Mesenchymal stem cell (in vitro differentiated cells and primary cell): Measurements from ENCODE around the gene KRT10. TPM values are rescaled to one million over a fixed set of nuclear protein-coding genes. Genes with fewer than 3 reads are reported as not detected.

Experiments
- DNase-seq: peaks from one replicate; pipeline ENCODE4 v3.0.0-alpha.2; 2013
- H2AFZ ChIP-seq: one replicate; pipeline ENCODE4 v1.6.1; 2013; ENCODE audit warnings: low read depth, mild to moderate bottlenecking, control low read depth, inconsistent platforms, low read length, moderate library complexity
- H2AK5ac ChIP-seq: 2 replicates; pipeline ENCODE4 v1.6.1; 2013; ENCODE audit warnings: low read length, moderate library complexity, mild to moderate bottlenecking, inconsistent platforms; ENCODE audit not compliant: severe bottlenecking
- H2BK120ac ChIP-seq: one replicate; pipeline ENCODE4 v1.6.1; 2013; ENCODE audit warnings: low read depth, mild to moderate bottlenecking, inconsistent platforms, low read length, moderate library complexity
- H2BK12ac ChIP-seq, 2 experiments: one replicate each; pipeline ENCODE4 v1.6.1; 2013; ENCODE audit warnings: inconsistent platforms in 2 of 2, low read length in 2 of 2, mild to moderate bottlenecking in 2 of 2, moderate library complexity in 2 of 2, control low read depth in 1 of 2
- H2BK15ac ChIP-seq: one replicate; pipeline ENCODE4 v1.6.1; 2013; ENCODE audit warnings: mild to moderate bottlenecking, low read depth, inconsistent platforms; ENCODE audit not compliant: poor library complexity, severe bottlenecking
- H2BK5ac ChIP-seq: 2 replicates; pipeline ENCODE4 v1.6.1; 2013; ENCODE audit warnings: low read depth, mild to moderate bottlenecking, low read length, control low read depth, inconsistent platforms; ENCODE audit not compliant: poor library complexity, severe bottlenecking
- H3K14ac ChIP-seq, 2 experiments: one replicate each; pipeline ENCODE4 v1.6.1; 2013; ENCODE audit warnings: inconsistent platforms in 2 of 2, low read length in 2 of 2, control low read depth in 1 of 2, mild to moderate bottlenecking in 1 of 2, moderate library complexity in 1 of 2
- H3K18ac ChIP-seq, 2 experiments: one replicate each; pipeline ENCODE4 v1.6.1; 2013; ENCODE audit warnings: inconsistent platforms in 2 of 2, low read length in 2 of 2, control low read depth in 1 of 2, low read depth in 1 of 2, mild to moderate bottlenecking in 1 of 2
- H3K23ac ChIP-seq, 2 experiments: one replicate each; pipeline ENCODE4 v1.6.1; 2013; ENCODE audit warnings: inconsistent platforms in 2 of 2, low read length in 2 of 2, mild to moderate bottlenecking in 2 of 2, moderate library complexity in 2 of 2, control low read depth in 1 of 2
- H3K27ac ChIP-seq: 2 replicates; pipeline ENCODE4 v1.5.1; 2013; ENCODE audit warnings: mild to moderate bottlenecking, moderate library complexity, low read length, control low read depth, inconsistent platforms; ENCODE audit not compliant: poor library complexity, severe bottlenecking
- H3K27me3 ChIP-seq, 2 experiments: 2 replicates each; pipeline versions ENCODE4 v1.6.1 to v1.7.0; 2013; ENCODE audit warnings: low read length in 2 of 2, mild to moderate bottlenecking in 2 of 2, moderate library complexity in 2 of 2, control low read depth in 1 of 2, inconsistent platforms in 1 of 2; ENCODE audit not compliant: control insufficient read depth in 1 of 2, insufficient read depth in 1 of 2
- H3K36me3 ChIP-seq, 2 experiments: 2 replicates each; pipeline versions ENCODE4 v1.6.1 to v1.7.0; 2013; ENCODE audit warnings: low read length in 2 of 2, control low read depth in 1 of 2, inconsistent platforms in 1 of 2, low read depth in 1 of 2, mild to moderate bottlenecking in 1 of 2; ENCODE audit not compliant: insufficient read depth in 2 of 2, control insufficient read depth in 1 of 2
- H3K4ac ChIP-seq, 2 experiments: one replicate each; pipeline ENCODE4 v1.6.1; 2013; ENCODE audit warnings: inconsistent platforms in 2 of 2, low read length in 2 of 2, mild to moderate bottlenecking in 2 of 2, moderate library complexity in 2 of 2, control low read depth in 1 of 2, low read depth in 1 of 2
- H3K4me1 ChIP-seq: 2 replicates; pipeline ENCODE4 v1.6.1; 2013; ENCODE audit warnings: low read depth, low read length, control low read depth; ENCODE audit not compliant: control insufficient read depth, insufficient read depth
- H3K4me2 ChIP-seq: 2 replicates; pipeline ENCODE4 v1.6.1; 2013; ENCODE audit warnings: low read length, mild to moderate bottlenecking, inconsistent platforms; ENCODE audit not compliant: poor library complexity, severe bottlenecking
- H3K4me3 ChIP-seq, 2 experiments: 2 replicates each; pipeline versions ENCODE4 v1.5.1 to v1.7.0; 2013; ENCODE audit warnings: low read length in 2 of 2, mild to moderate bottlenecking in 2 of 2, control low read depth in 1 of 2, low read depth in 1 of 2; ENCODE audit not compliant: insufficient read depth in 1 of 2
- H3K79me1 ChIP-seq: replicated peaks from 2 replicates; pipeline ENCODE4 v1.6.1; 2013; ENCODE audit warnings: mild to moderate bottlenecking, control low read depth, low read length, inconsistent platforms; ENCODE audit not compliant: poor library complexity, severe bottlenecking
- H3K9ac ChIP-seq: 2 replicates; pipeline ENCODE4 v1.7.0; 2013; ENCODE audit warnings: mild to moderate bottlenecking, low read length, moderate library complexity
- H3K9me3 ChIP-seq: 2 replicates; pipeline ENCODE4 v1.7.0; 2013; ENCODE audit warnings: mild to moderate bottlenecking, low read length; ENCODE audit not compliant: control insufficient read depth
- H4K8ac ChIP-seq: one replicate; pipeline ENCODE4 v1.6.1; 2013; ENCODE audit warnings: inconsistent platforms, mild to moderate bottlenecking, low read length, moderate library complexity
- H4K91ac ChIP-seq: one replicate; pipeline ENCODE4 v1.6.1; 2013; ENCODE audit warnings: mild to moderate bottlenecking, low read length, inconsistent platforms
- WGBS: methylation state at CpG from one replicate; pipeline ENCODE4 v1.1.7; 2013; ENCODE audit warnings: mixed read lengths; 5-methylcytosine and 5-hydroxymethylcytosine counted together
- polyA plus RNA-seq, 2 experiments: library from polyadenylated mRNA; stranded (reverse); fragments of 200-250 nt; gene quantifications; one replicate each; pipeline ENCODE4 v1.2.3, GENCODE V29; 2013

Gene KRT10
- 81.8 TPM for polyA plus RNA-seq (2013, experiment 1 of 2)
- polyA plus RNA-seq (2013, experiment 2 of 2) = 88.0 TPM

GRCh38 chr17:40822132-40822812, at the start of gene KRT10:
Gene KRT10, minus strand, starts transcription at chr17:40822614. Its CDS starts 29 bp downstream, at chr17:40822585.
- Histone ChIP-seq H3K23ac (no peak within 1 kb of the TSS), H3K18ac (no peak within 1 kb of the TSS), H3K9me3 (no peaks in the 10 kb centered on the region), H2BK15ac (no peak within 1 kb of the TSS), H4K91ac (no peak within 1 kb of the TSS), H3K27me3 (no peaks in the 10 kb centered on the region), H3K4me2 (no peak within 1 kb of the TSS), H4K8ac (no peak within 1 kb of the TSS), H2BK120ac (no peak within 1 kb of the TSS), H2AFZ (no peak within 1 kb of the TSS), H2BK5ac (no peak within 1 kb of the TSS), H3K36me3 (peaks cover 7 to 16% of the 10 kb centered on the region in 2 experiments), H3K9ac (no peak within 1 kb of the TSS), H2AK5ac (no peak within 1 kb of the TSS), H3K4me1 (peaks cover 1% of the 10 kb centered on the region), H3K79me1 (peaks cover 17% of the 10 kb centered on the region), H3K14ac (no peak within 1 kb of the TSS), H3K4me3 (no peak within 1 kb of the TSS), H3K27ac (no peak within 1 kb of the TSS), H2BK12ac (no peak within 1 kb of the TSS), H3K4ac (no peak within 1 kb of the TSS)
- DNase-seq = no peak
- WGBS = 93% methylated on average over 5 of the region's 7 CpGs

- H3K4me3 ChIP-seq = no peak overlapping the region
- DNase-seq = no peak
- 90% methylated on average over 7 of the region's 7 CpGs for WGBS
- H3K14ac ChIP-seq = no peak overlapping the region
- no peak overlapping the region for H2AFZ ChIP-seq
- no peak overlapping the region for H2BK5ac ChIP-seq
- H3K27me3 ChIP-seq = no peaks in the 10 kb centered on the region
- H3K9ac ChIP-seq = no peak overlapping the region
- H3K36me3 ChIP-seq = no peaks in the 10 kb centered on the region
- no peak overlapping the region for H3K23ac ChIP-seq
- H3K79me1 ChIP-seq = no peaks in the 10 kb centered on the region
- no peak overlapping the region for H3K4me2 ChIP-seq
- H2BK120ac ChIP-seq = no peak overlapping the region
- no peak overlapping the region for H2BK12ac ChIP-seq
- no peaks in the 10 kb centered on the region for H3K9me3 ChIP-seq
- H4K8ac ChIP-seq = no peak overlapping the region
- no peak overlapping the region for H2BK15ac ChIP-seq
- H3K27ac ChIP-seq = no peak overlapping the region
- H2AK5ac ChIP-seq = no peak overlapping the region
- H4K91ac ChIP-seq = no peak overlapping the region
- H3K18ac ChIP-seq = no peak overlapping the region
- peaks cover 2% of the 10 kb centered on the region for H3K4me1 ChIP-seq
- H3K4ac ChIP-seq = no peak overlapping the region
Observed at GRCh38 chr17:40871316-40871715, 48.9 kb upstream of the KRT10 start.

GRCh38 chr17:40870136-40870535, 47.7 kb upstream of the KRT10 start:
- 66% methylated on average over 3 of the region's 4 CpGs for WGBS
- Histone ChIP-seq H3K18ac (no peak overlapping the region), H3K27me3 (no peaks in the 10 kb centered on the region), H2BK120ac (no peak overlapping the region), H4K8ac (no peak overlapping the region), H3K79me1 (no peaks in the 10 kb centered on the region), H2BK5ac (no peak overlapping the region), H2BK15ac (no peak overlapping the region), H2BK12ac (no peak overlapping the region), H3K27ac (no peak overlapping the region), H3K4ac (no peak overlapping the region), H3K4me2 (no peak overlapping the region), H3K23ac (no peak overlapping the region), H3K4me1 (peaks cover 2% of the 10 kb centered on the region), H3K9ac (no peak overlapping the region), H2AK5ac (no peak overlapping the region), H4K91ac (no peak overlapping the region), H2AFZ (no peak overlapping the region), H3K9me3 (no peaks in the 10 kb centered on the region), H3K36me3 (no peaks in the 10 kb centered on the region), H3K14ac (no peak overlapping the region), H3K4me3 (no peak overlapping the region)
- DNase-seq = no peak

- H3K4me3 ChIP-seq = no peak within 1 kb of the TSS
- no peak within 1 kb of the TSS for H2AFZ ChIP-seq
- WGBS = 93% methylated on average over 8 of the region's 8 CpGs
- H3K9me3 ChIP-seq = no peaks in the 10 kb centered on the region
- DNase-seq = no peak
- no peaks in the 10 kb centered on the region for H3K79me1 ChIP-seq
- no peak within 1 kb of the TSS for H2BK15ac ChIP-seq
- no peak within 1 kb of the TSS for H3K27ac ChIP-seq
- no peak within 1 kb of the TSS for H2BK5ac ChIP-seq
- no peak within 1 kb of the TSS for H2BK12ac ChIP-seq
- H4K8ac ChIP-seq = no peak within 1 kb of the TSS
- no peaks in the 10 kb centered on the region for H3K27me3 ChIP-seq
- no peak within 1 kb of the TSS for H3K18ac ChIP-seq
- no peak within 1 kb of the TSS for H3K4me2 ChIP-seq
- no peak within 1 kb of the TSS for H2BK120ac ChIP-seq
- H3K23ac ChIP-seq = no peak within 1 kb of the TSS
- H3K4ac ChIP-seq = no peak within 1 kb of the TSS
- peaks cover 4% of the 10 kb centered on the region for H3K4me1 ChIP-seq
- no peak within 1 kb of the TSS for H4K91ac ChIP-seq
- H2AK5ac ChIP-seq = peak within 1 kb of the TSS; percentile 73
- no peaks in the 10 kb centered on the region for H3K36me3 ChIP-seq
- H3K9ac ChIP-seq = no peak within 1 kb of the TSS
- H3K14ac ChIP-seq = peak within 1 kb of the TSS in 1 of 2 experiments; percentile 63
Observed at GRCh38 chr17:40866838-40867237, 44.4 kb upstream of the KRT10 start, which contains the start of gene KRT12. Gene KRT12, minus strand, starts transcription at chr17:40867223. Its CDS starts 37 bp downstream, at chr17:40867186.
